Activated T-cell treated with anti-CD3 and anti-CD28 coated beads, Interleukin-2, amount 50 U/mL, for 1 hour (primary cell): ENCODE data around the gene TRIM59.

ENCODE experiments used
- DNase-seq: peaks from one replicate; pipeline ENCODE4 v3.0.0-alpha.2; 2020

Gene TRIM59

GRCh38 chr3:160449636-160450598 is at the start of gene TRIM59:
TRIM59 (minus strand) TSS chr3:160449786; CDS start chr3:160439183, 10,603 bp downstream.
- peak; percentile 95 for DNase-seq

GRCh38 chr3:160498202-160498601 is 48.6 kb upstream of the TRIM59 start:
- DNase-seq, result no peak

- no peak for DNase-seq
These were observed 40.6 kb upstream of the TRIM59 start for GRCh38 chr3:160490166-160490565.

- DNase-seq, result no peak
These were observed 36.9 kb upstream of the TRIM59 start for GRCh38 chr3:160486459-160486869.

- DNase-seq, result no peak
These were observed 33.2 kb upstream of the TRIM59 start for GRCh38 chr3:160482796-160483195.

GRCh38 chr3:160481856-160482255 is 32.3 kb upstream of the TRIM59 start:
- no peak for DNase-seq

- DNase-seq, result no peak
These were observed 31.3 kb upstream of the TRIM59 start for GRCh38 chr3:160480931-160481330.

- DNase-seq, result no peak
These were observed 29.8 kb upstream of the TRIM59 start for GRCh38 chr3:160479376-160479775.

GRCh38 chr3:160478338-160478737 is 28.8 kb upstream of the TRIM59 start:
- DNase-seq, result no peak

- no peak for DNase-seq
These were observed 28.2 kb upstream of the TRIM59 start for GRCh38 chr3:160477750-160478149.

- DNase-seq, result no peak
These were observed 26.3 kb upstream of the TRIM59 start for GRCh38 chr3:160475884-160476283.

- DNase-seq, result no peak
These were observed 25.6 kb upstream of the TRIM59 start for GRCh38 chr3:160475153-160475552.

- no peak for DNase-seq
These were observed 24.8 kb upstream of the TRIM59 start for GRCh38 chr3:160474416-160474838.

- DNase-seq, result no peak
These were observed 24.4 kb upstream of the TRIM59 start for GRCh38 chr3:160473978-160474377.

- no peak for DNase-seq
These were observed 23.6 kb upstream of the TRIM59 start for GRCh38 chr3:160473221-160473620.

- DNase-seq, result no peak
These were observed 22.8 kb upstream of the TRIM59 start for GRCh38 chr3:160472344-160472743.

GRCh38 chr3:160471892-160472291 is 22.3 kb upstream of the TRIM59 start:
- no peak for DNase-seq

- no peak for DNase-seq
These were observed 20.6 kb upstream of the TRIM59 start for GRCh38 chr3:160470181-160470580.

GRCh38 chr3:160464971-160465370 is 15.4 kb upstream of the TRIM59 start:
- no peak for DNase-seq

GRCh38 chr3:160464321-160464720 is 14.7 kb upstream of the TRIM59 start:
- no peak for DNase-seq

- DNase-seq, result no peak
These were observed 10.4 kb upstream of the TRIM59 start for GRCh38 chr3:160460033-160460432.

- no peak for DNase-seq
These were observed 9.9 kb upstream of the TRIM59 start for GRCh38 chr3:160459450-160459970.

- DNase-seq, result no peak
These were observed 8.6 kb upstream of the TRIM59 start for GRCh38 chr3:160458151-160458550.

- DNase-seq, result no peak
These were observed 6.3 kb upstream of the TRIM59 start for GRCh38 chr3:160455846-160456245.
